Panc1 (cell line): Measurements from ENCODE around the gene EPHB2. TPM values are rescaled to one million over a fixed set of nuclear protein-coding genes. Genes with fewer than 3 reads are reported as not detected.
A peak's percentile ranks its signal among the peaks of the same experiment; 100 is the strongest.

Experiments
- ATAC-seq: fragments of 200-7000 bp; cut with Tn5 transposase; 2 replicates; pipeline ENCODE4 v1.9.1; 2020; ENCODE audit warnings: mild to moderate bottlenecking, moderate library complexity
- Bru-seq: library from RNA; stranded (reverse); fragments of 400-500 nt; gene quantifications from one replicate; lab custom pipeline; 2021; lab: Mats Ljungman, UMichigan
- BruChase-seq, 2 experiments: library from RNA; stranded (reverse); fragments of 400-500 nt; gene quantifications; one replicate each; lab custom pipeline; 2021; lab: Mats Ljungman, UMichigan
- BruUV-seq: library from RNA; stranded (reverse); fragments of 400-500 nt; replicated peaks from 2 replicates; lab custom pipeline; 2021; lab: Mats Ljungman, UMichigan
- CTCF ChIA-PET: fragments of 300-600 bp; sonication (Branson Sonifier 250); formaldehyde crosslinking; loops from one replicate; lab custom pipeline; 2022; ENCODE audit warnings: antibody characterized with exemption; lab: Charles Lee
- POLR2A ChIA-PET: fragments of 300-600 bp; sonication (Branson Sonifier 250); formaldehyde crosslinking; loops from one replicate; lab custom pipeline; 2022; ENCODE audit warnings: antibody characterized with exemption; lab: Charles Lee
- DNase-seq: peaks from one replicate; pipeline ENCODE4 v3.0.0-alpha.2; 2010; ENCODE audit warnings: low read depth, low spot score
- H3K27ac ChIP-seq: 2 replicates; pipeline ENCODE4 v1.5.1; 2011; ENCODE audit warnings: mild to moderate bottlenecking, low read length, inconsistent platforms
- H3K27me3 ChIP-seq: fragments of 200-500 bp; sonication (Bioruptor generic); 2 replicates; pipeline ENCODE4 v1.6.0; 2014; ENCODE audit warnings: low read length, inconsistent platforms; ENCODE audit not compliant: control insufficient read depth, insufficient read depth
- H3K36me3 ChIP-seq: fragments of 200-500 bp; sonication (Bioruptor generic); 2 replicates; pipeline ENCODE4 v1.5.1; 2014; ENCODE audit warnings: inconsistent platforms, mild to moderate bottlenecking, low read length, moderate library complexity; ENCODE audit not compliant: control insufficient read depth, insufficient read depth
- H3K4me1 ChIP-seq: 2 replicates; pipeline ENCODE4 v1.5.1; 2011; ENCODE audit warnings: inconsistent platforms, mild to moderate bottlenecking, low read length, moderate library complexity; ENCODE audit not compliant: control insufficient read depth, insufficient read depth
- H3K4me3 ChIP-seq, 2 experiments: 2 replicates each; pipeline ENCODE4 v1.5.1; 2011 to 2012; ENCODE audit warnings: low read depth in 2 of 2, low read length in 2 of 2, mild to moderate bottlenecking in 2 of 2, inconsistent platforms in 1 of 2, moderate library complexity in 1 of 2
- H3K9me3 ChIP-seq: fragments of 200-500 bp; sonication (Bioruptor generic); 2 replicates; pipeline ENCODE4 v1.5.1; 2014; ENCODE audit warnings: low read depth, mild to moderate bottlenecking, inconsistent platforms, low read length, moderate library complexity; ENCODE audit not compliant: control insufficient read depth, insufficient read depth
- CTCF ChIP-seq: fragments of 450-650 bp; IDR thresholded peaks from 2 replicates; pipeline ENCODE4 v1.5.1; 2017; ENCODE audit warnings: mild to moderate bottlenecking
- POLR2AphosphoS5 ChIP-seq: IDR thresholded peaks from 2 replicates; pipeline ENCODE4 v1.6.1; 2012; ENCODE audit warnings: mild to moderate bottlenecking, low read depth, low read length, moderate library complexity
- REST ChIP-seq, 2 experiments: IDR thresholded peaks; 2 replicates each; pipeline ENCODE4 v1.6.1; 2011 to 2012; ENCODE audit warnings: low read depth in 2 of 2, control low read depth in 1 of 2, low read length in 1 of 2, mild to moderate bottlenecking in 1 of 2, moderate library complexity in 1 of 2; ENCODE audit not compliant: insufficient read depth in 1 of 2
- SIN3A ChIP-seq: IDR thresholded peaks from 2 replicates; pipeline ENCODE4 v1.6.1; 2012; ENCODE audit warnings: low read depth, mild to moderate bottlenecking, low read length, moderate library complexity, borderline replicate concordance; ENCODE audit not compliant: insufficient read depth
- TCF7L2 ChIP-seq: IDR thresholded peaks from 2 replicates; pipeline ENCODE4 v1.6.1; 2011; ENCODE audit warnings: mild to moderate bottlenecking, low read depth, low read length, inconsistent platforms
- in situ Hi-C: cut with HindIII; loops from 2 replicates; pipeline ENCODE4 v1.10.0; 2016; ENCODE audit warnings: low sequenced_read_pairs, low pct_unique_long_range_greater_than_20kb
- intact Hi-C: fragments of 100-400 bp; cut with micrococcal nuclease; formaldehyde crosslinking; loops from one replicate; pipeline ENCODE4 v1.10.0; 2022; ENCODE audit not compliant: unreplicated experiment
- long read RNA-seq: library from polyadenylated mRNA; unstranded; transcript quantifications from one replicate; pipeline ENCODE4 v2.0.0, GENCODE V29; 2021; ENCODE audit not compliant: unreplicated experiment
- polyA plus RNA-seq: library from polyadenylated mRNA; unstranded; fragments of >200 nt; gene quantifications from one replicate; pipeline ENCODE4 v1.2.1, GENCODE V29; 2012; ENCODE audit warnings: missing spikeins; ENCODE audit not compliant: insufficient read length
- total RNA-seq: library from RNA; stranded (reverse); gene quantifications from one replicate; pipeline ENCODE4 v1.2.1, GENCODE V29; 2021; ENCODE audit not compliant: unreplicated experiment

EPHB2 gene
- total RNA-seq (29.0 TPM), Bru-seq, nascent RNA (percentile 52 among the genes with signal in this experiment), BruChase-seq, experiment 1, labeled RNA remaining after a 2-hour chase (percentile 55 among the genes with signal in this experiment), BruChase-seq, experiment 2, labeled RNA remaining after a 6-hour chase (percentile 58 among the genes with signal in this experiment)
- 27.5 TPM for polyA plus RNA-seq
- long read RNA-seq, partial matches to known transcripts = 20 of 40 reads
- long read RNA-seq, other reads (novel, unspliced or antisense) = 19 of 40 reads

GRCh38 chr1:22710701-22711049, at the start of gene EPHB2:
Gene EPHB2 (plus strand): TSS chr1:22710839. CDS start chr1:22710983, 144 bp downstream.
- Histone ChIP-seq H3K27ac (peak within 1 kb of the TSS; percentile 31; the same call in 1 of the 2 replicates), H3K4me1 (peaks cover 25% of the 10 kb centered on the region), H3K36me3 (no peaks in the 10 kb centered on the region), H3K9me3 (no peaks in the 10 kb centered on the region), H3K4me3 (peak within 1 kb of the TSS; percentile 49 to 58), H3K27me3 (no peaks in the 10 kb centered on the region)
- ATAC-seq (peak; percentile 86), DNase-seq (no peak)
- BruUV-seq = no TSS peak
- POLR2A ChIA-PET = no interaction called here
- intact Hi-C loops = no loop called here
- in situ Hi-C loops = no loop called here
- TF ChIP-seq POLR2AphosphoS5 (no peak), SIN3A (no peak), REST (IDR thresholded peaks at IDR 0.05; ENCODE audit: insufficient read depth in 1 of 2, low read depth in 2 of 2, low read length in 1 of 2) (no peak), TCF7L2 (no peak), CTCF (no peak)
- CTCF ChIA-PET = no interaction called here

GRCh38 chr1:22661880-22662279, 48.8 kb upstream of the EPHB2 start:
- intact Hi-C loops = no loop called here
- DNase-seq (no peak), ATAC-seq (no peak)
- H3K27me3 ChIP-seq = no peaks in the 10 kb centered on the region
- no peaks in the 10 kb centered on the region; the same call in 1 of the 2 replicates for H3K4me1 ChIP-seq
- no peak overlapping the region for H3K4me3 ChIP-seq
- POLR2A ChIA-PET = no interaction called here
- in situ Hi-C loops = no loop called here
- no TSS peak for BruUV-seq
- no peak overlapping the region for H3K27ac ChIP-seq
- TF ChIP-seq CTCF = no peak
- no peak for TF ChIP-seq TCF7L2
- no peak for TF ChIP-seq POLR2AphosphoS5
- no peak for TF ChIP-seq REST (IDR thresholded peaks at IDR 0.05; ENCODE audit: insufficient read depth in 1 of 2, low read depth in 2 of 2, low read length in 1 of 2)
- TF ChIP-seq SIN3A = no peak
- no peaks in the 10 kb centered on the region for H3K36me3 ChIP-seq
- no peaks in the 10 kb centered on the region for H3K9me3 ChIP-seq
- CTCF ChIA-PET = no interaction called here
